ENCODE data around the gene LIN54.
"Not testable (repeated sequence)": the region's sequence is repeated elsewhere in the genome, so short reads cannot be mapped to it uniquely, and the experiment has no call there.

The LIN54 gene

DNA sequence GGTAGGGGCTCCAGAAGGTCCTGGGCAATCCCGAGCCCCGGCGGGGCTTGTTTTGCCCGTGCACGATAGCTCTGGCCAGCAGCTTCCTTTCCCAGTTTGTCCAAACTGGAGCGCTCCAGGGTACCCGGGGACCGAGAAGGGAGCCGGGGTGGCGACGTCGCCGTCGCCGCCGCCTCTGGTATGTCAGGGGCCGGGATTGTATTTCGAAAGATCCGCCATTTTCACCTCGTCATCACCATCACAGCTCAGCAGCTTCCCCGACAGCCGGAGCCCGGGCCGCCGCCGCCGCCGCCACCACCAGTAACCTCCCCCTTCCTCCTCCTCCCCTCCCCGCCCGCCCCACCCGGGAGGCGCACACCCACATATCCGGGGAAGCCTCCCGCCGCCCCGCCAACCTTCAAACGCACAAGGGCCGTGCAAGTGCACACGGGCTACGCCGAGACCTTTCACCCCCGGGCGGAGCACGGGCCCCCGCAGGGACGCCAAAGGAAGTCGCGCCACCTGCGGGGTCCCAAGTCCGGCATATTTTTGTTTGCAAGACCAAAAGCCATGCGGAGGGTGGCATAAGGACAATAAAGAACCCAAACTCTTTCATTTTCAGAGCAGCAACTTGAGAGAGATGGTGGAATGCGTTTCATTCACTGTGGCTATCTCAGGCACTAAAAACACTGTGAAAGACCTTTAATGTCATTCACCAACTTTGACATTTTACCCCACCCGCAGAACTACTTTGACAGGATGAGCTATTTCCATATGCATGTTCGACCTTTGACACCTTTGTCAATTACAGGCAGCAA, at the start of gene LIN54:
LIN54 (minus strand) TSS at position 302 of the 797 bp plus-strand sequence. CDS start 25,979 bp downstream, outside the sequence.
- peak; percentile 71 for DNase-seq (ENCODE audit: low read depth, low spot score)

DNA sequence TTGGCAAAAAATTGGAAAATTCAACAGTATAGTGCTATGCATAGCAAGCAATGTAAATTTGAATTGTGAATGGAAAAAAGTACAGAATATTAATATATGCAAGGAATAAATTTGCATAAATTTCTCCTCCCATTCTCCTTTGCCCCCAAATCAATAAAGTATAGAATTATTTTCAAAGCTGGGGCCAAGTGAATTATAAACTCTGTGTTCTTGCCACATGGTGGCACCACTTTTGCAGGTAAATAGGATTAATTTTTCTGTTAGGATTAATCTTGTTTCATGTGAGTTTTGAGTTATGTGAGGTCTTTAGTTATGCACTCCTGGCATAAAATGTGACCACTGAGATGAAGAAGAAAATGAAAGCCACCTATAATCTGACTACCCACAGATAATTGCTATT, 44.3 kb upstream of the LIN54 start:
- DNase-seq (ENCODE audit: low read depth, low spot score): no peak

DNA sequence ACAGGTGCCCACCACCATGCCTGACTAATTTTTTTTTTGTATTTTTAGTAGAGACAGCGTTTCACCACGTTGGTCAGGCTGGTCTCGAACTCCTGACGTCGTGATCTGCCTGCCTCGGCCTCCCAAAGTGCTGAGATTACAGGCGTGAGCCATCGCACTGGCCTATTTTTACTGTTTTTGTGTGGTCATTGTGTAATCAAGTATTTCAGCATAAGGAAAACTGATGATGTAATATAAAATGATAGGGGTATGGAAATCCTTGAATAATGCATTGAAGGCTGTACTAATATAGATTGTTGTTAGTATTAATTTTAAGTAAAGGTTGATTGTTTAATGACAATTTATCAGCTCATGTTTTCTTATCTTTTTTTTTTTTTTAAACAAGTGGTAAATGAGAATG, 38.2 kb upstream of the LIN54 start:
- not testable (repeated sequence) for DNase-seq (ENCODE audit: low read depth, low spot score)

DNA sequence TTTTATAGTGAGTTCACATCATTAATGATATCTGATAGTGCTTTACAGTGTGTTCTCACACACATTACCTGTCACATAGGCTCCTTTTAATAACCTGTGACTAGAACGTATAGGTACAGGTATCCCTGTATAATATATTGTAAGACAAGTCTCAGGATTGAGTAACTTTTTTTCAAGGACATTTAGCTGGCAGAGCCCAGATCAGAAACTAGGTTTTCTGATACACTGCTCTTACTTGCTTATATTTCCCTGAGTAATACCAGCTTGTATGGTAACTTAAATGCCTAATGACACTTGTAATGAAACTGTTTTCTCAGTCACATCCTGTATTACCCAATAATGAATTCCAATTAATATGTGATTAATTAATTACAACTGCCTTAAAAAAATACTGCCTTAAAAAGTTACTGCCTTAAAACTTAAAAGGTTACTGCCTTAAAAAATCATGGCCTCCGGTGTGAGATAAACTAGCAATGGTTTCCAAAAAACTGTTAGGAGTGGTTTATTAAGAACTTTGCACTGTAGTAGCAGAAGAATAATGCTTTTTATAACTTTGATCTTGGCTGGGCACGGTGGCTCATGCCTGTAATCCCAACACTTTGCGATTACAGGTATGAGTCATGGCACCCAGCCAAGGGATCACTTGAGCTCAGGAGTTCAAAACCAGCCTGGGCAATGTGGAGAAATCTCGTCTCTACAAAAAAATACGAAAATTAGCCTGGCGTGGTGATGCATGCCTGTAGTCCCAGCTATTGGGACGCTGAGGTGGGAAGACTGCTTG, 36.3 kb upstream of the LIN54 start:
- no peak for DNase-seq (ENCODE audit: low read depth, low spot score)

DNA sequence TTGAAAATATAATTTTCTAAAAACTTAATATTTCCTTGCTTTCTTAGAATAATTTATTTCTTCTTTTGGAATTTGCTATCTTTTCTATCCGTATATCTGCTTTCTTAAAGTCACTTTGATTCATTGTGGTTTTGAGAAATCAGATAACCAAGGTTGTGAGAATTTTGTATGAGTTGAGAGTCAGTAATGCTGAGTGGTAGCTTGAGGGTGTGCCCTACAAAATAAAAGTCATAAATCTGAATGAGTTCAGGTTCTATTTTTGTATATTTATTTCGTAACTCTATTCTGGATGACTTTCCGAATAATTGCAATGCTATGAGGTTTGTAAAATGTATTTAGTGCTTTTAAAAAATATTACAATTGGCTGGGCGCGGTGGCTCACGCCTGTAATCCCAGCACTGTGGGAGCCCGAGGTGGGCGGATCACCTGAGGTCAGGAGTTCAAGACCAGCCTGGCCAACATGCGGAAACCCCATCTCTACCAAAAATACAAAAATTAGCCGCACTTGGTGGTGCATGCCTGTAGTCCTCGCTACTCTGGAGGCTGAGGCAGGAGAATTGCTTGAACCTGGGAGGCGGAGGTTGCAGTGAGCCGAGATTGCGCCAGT, 33.3 kb upstream of the LIN54 start:
- DNase-seq (ENCODE audit: low read depth, low spot score): no peak

DNA sequence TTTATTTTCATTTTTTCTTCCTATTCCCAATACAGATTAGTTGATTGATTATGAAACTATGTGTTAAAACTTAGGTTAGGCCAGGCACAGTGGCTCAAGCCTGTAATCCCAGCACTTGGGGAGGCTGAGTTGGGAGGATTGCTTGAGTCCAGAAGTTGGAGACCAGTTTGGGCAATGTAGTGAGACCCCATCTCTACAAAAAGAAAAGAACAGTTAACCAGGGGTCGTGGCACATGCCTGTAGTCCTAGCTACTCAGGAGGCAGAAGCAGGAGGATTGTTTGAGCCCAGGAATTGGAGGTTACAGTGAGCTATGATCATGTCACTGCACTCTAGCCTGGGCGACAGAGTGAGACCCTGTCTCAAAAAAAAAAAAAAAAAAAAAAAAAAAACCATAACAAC, 32.5 kb upstream of the LIN54 start:
- not testable (repeated sequence) for DNase-seq (ENCODE audit: low read depth, low spot score)

DNA sequence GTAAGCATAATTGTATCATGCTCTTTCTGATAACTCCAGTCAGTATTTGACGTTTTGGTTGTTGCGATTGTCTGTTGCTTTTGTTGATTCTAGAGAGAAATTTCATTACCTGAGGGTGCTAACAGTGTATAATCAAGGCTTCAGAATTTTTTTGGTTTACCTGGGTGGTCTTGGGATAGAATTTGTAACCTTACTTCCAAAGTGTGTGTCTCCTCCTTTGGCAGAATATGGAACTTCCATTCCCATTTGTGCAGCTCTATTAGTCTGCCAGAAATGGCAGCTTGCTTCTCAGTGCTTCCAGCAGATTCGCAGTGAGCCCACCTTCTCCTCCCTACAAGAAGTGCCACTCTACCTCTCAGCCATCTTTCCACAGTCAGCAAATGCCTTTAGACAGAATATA, 29.6 kb upstream of the LIN54 start:
- no peak for DNase-seq (ENCODE audit: low read depth, low spot score)

DNA sequence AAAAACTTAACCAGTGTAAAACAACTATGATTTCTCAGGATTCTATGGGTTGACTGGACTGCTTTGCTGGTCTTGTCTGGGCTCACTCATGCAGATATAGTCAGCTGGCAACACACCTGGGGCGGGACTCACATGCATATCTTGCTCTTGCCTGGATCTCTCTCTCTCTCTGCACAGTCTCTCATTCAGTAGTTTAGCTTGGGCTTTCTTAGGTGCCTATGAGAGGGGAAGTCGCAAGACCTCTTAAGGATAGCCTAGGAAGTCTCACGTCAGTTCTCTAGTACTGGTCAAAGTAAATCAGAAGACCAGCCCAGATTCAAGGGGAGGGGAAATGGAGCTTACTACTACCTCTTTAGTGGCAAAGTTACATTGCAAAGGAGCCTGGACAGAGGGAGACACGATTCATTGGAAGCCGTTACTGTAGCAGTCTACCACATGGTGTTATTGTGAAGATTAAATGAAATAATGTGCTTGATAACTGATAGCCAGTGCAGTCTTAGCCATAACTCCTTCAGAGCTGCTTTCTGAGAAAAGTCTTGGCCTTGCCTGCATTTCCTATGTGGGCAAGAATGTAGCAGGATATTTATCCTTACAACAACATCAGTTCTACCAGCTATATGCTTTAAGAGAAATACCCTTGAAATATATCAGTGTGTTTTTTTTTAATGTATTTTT, 26.5 kb upstream of the LIN54 start:
- no peak for DNase-seq (ENCODE audit: low read depth, low spot score)

DNA sequence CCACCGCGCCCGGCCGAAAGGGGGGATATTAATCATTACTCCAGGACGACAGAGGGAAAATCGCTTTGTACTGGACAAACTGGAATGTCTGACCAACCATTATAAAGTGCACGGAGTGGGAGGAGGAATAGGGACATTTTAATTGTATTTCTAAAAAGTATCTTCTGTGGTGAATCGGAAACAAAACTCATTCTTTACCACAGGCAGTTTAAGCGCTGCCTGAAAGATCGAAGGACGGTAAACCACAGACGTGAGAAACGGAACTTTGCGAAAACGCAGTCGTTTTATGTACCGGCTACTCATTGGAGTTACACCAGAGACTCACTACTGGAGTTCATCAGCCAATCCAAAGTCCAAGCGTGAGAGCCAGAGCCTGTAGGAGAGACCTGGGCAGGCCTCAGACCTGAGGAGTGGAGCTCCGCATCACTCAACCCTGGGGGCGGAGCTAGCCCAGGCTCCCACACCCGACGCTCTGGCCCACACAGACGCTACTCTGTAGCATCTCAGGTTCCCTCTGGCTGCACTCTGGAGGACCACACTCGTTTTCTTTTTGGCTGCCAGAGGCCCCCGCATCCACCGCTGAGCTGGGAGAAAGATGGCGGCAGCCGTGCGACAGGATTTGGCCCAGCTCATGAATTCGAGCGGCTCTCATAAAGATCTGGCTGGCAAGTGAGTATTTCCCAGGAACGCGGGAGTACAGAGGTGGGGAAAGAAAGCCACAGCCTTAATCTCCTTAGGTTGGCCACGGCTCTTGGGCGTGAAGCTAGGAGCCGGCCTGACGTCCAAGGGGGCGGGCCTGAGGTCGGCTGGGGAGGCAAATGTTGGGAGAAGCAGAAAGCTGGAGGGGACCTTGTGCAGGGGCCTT, 24.2 kb upstream of the LIN54 start, which contains the start of gene COPS4:
COPS4 (plus strand) TSS at position 554 of the 865 bp plus-strand sequence; CDS start at position 596, 42 bp downstream.
- DNase-seq (ENCODE audit: low read depth, low spot score): peak; percentile 100

DNA sequence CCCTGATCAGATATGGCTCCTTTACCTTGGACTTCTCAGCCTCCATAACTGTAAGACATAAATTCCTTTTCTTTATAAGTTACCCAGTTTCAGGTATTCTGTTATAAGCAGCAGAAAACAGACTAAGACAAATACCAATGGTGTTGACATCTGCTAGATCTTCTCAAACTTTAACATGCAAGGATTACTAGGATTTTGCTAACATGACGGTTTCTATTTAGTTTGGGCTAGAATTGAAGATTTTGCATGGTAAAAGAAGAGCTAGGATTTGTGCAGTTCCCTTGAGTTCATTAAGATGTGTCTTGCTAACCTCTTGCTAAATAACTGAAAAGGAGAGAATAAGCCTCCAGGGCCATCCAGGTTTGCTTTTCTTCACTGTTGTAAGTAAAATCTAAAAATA, 19.1 kb upstream of the LIN54 start:
- no peak for DNase-seq (ENCODE audit: low read depth, low spot score)

DNA sequence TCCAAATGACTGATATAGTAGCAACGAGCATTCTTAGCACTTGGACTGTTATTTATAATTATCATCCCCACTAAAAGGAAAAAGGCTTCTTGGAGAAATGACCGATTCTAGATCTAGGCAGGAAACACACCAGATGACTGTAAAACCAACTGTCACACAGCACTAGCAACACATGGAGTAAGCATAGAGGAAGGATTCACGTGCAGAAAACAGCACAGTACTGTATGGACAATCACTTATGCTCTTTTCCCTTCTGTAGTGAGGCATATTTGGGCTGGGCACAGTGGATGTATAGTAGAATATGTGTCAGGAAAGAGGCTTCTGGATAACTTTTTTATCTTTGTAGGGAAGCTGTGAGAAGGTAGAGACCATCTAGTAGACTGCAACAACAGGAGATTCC, 18.4 kb upstream of the LIN54 start:
- no peak for DNase-seq (ENCODE audit: low read depth, low spot score)

DNA sequence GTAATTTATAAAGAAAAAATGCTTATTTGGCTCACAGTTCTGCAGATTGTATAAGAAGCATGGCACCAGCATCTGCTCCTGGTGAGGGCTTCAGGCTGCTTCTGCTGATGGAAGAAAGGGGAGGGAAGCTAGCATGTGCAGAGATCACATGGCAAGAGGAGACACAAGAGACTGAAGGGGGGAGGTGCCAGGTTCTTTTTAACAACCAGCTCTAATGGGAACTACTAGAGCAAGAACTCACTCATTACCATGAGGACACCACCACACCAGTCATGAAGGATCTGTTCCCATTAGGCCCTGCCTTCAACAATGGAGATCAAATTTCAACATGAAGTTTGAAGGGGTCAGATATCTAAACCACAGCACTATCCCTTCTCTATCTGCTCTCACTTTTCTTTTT, 14.9 kb upstream of the LIN54 start:
- DNase-seq (ENCODE audit: low read depth, low spot score): peak; percentile 26

DNA sequence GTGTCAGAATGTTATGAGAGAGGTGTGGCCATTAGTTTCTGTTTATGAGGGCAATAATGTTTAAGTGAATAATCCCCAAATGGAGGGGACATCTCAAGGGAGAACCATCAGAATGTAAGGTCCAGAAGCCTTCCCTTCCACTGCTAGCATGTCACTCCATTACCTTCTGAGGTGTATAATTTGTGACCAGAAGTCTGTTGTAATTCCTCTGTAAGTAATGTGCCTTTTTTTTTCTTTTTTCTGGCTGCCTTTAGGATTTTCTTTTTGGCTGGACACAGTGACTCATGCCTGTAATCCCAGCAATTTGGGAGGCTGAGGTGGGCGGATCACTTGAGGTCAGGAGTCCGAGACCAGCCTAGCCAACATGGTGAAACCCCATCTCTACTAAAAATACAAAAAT, 13.6 kb upstream of the LIN54 start:
- no peak for DNase-seq (ENCODE audit: low read depth, low spot score)

DNA sequence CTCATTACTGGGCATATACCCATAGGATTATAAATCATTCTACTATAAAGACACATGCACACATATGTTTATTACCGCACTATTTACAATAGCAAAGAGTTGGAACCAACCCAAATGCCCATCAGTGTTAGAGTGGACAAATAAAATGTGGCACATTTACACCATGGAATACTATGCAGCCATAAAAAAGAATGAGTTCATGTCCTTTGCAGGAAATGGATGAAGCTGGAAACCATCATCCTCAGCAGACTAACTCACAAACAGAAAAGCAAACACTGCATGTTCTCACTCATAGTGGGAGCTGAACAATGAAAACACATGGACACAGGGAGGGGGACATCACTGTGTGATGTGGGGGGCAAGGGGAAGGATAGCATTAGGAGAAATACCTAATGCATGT, 13.0 kb upstream of the LIN54 start:
- not testable (repeated sequence) for DNase-seq (ENCODE audit: low read depth, low spot score)

DNA sequence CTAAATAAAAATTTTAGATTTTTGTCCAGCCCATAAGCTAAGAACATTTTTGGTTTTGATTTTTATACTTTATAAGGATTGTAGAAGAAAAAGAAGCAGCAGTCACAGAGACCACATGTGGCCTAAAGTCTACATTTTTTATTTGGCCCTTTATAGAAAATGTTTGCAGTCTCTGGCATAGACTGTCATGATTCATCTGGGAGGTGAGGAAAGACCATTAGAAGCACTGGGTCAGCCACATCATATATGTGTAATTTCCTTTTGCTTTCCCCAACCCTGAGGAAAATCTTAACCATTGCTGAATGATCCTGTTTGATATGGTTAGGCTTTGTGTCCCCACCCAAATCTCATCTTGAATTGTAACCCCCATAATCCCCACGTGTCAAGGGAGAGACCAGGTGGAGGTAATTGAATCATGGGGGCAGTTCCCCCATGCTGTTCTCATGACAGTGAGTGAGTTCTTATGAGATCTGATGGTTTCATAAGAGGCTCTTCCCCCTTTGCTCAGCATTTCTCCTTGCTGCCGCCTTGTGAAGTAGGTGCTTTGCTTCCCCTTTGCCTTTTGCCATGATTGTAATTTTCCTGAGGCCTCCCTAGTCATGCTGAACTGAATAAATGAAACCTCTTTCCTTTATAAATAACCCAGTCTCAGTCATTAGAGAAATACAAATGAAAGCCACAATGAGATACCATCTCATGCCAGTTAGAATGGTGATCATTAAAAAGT, 12.3 kb upstream of the LIN54 start:
- no peak for DNase-seq (ENCODE audit: low read depth, low spot score)

DNA sequence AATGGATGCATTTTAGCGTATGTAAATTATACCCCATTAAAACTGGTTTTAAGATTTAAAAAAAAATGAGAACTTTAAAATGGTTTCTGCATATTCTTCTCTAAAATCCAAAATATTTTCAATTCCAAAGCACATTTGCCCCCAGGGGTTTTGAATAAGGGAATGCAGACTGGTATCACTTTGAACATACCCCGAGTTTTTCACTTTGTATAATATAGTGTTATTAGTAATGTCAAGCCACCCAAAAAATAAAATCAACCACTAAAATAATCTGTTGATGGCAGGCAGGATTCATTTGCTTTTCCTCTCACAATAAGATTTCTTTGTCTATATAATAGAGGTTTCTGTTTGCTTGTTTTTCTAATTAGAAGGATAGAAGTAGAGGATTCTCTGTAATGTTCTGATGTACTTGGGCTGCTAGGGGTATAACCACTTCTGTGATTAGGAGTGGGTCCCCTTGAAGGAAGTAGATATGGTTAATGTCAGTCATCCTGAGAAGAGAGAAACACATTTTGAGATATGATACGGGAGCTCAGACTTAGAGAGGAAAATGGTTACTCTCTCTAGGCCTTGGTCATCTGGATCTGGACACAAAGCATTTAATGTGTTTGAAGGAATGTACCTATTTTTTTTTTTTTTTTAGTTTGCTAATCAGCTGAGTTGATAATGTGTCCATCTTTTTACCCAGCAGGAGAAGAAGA, 9.3 kb upstream of the LIN54 start:
- no peak for DNase-seq (ENCODE audit: low read depth, low spot score)

DNA sequence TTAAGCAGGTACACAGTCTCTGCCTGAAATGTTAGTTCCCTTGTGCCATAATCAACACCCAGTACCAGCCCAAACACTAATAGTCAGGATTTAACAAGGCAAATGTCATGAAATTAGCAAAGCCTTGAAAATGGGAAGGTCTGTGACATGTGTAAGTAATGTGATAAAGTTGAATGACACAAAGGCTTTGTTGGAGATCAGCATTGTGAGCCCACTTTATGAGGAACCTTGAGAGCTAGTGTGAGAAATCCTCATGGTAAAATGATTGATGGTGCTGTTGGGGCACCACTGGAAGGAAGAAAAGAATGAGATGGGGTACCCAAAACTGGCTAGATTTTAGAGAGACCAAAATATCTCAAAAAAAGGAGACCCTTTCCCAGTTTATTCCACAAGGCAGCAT, 3.3 kb upstream of the LIN54 start:
- no peak for DNase-seq (ENCODE audit: low read depth, low spot score)

DNA sequence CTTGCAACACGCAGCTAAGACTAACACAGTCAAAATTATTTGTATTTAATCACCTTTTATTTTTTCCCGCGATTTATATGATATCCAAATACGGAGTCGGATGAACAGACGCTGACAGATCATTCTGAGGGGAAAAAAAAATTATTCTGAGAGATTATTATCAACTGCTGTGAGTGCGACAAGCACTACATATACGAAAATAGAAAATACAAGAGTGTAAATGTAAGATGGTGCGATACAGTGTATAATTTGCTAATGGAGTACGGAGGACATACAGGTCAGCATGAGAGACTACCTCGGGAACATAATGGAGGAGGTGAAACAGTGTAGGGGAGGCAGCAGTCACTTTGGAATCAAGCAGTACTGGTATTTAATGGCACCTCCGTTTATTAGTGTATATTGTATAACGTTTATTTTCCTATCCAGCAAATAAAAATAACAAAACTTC, 2.8 kb upstream of the LIN54 start:
- no peak for DNase-seq (ENCODE audit: low read depth, low spot score)

DNA sequence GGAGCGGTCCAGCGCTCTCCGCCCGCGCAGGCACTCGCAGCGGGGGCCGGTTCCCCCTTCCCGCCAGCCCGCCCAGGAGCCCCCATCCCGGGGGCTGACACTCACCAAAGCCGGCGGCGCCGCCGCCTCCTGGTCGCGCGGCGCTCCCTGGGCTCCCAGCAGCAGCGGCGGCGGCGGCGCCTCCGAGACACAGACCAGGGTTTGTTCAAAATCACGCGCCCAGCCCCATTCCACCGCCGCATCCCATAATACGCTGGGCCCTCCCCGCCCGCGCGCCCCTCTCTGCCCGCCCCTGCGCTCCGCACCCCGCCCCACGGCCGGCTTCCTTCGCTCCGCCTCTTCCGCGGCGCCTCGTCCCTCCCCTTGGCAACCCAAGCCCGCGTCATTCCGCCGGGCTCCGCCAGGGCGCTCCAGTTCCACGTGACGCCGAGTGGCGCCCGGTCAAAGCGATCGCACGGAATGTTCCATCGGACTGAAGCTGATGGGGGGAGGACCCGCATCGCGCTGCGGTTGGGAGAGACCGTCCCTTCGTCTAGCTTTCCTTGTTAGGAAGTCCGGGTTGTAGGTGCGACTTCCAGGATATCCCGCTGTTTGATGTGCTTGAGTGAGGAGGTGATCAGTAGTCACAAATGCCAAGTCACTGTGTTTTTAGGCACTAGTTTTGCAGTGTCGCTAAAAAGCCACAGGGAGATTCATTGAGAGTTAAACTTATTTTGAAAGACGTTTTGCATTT, 2.2 kb upstream of the LIN54 start:
- peak; percentile 99 for DNase-seq (ENCODE audit: low read depth, low spot score)
